Suprapubic skin (tissue), 4 donors: ENCODE data around the gene GOLGA8H. TPM values are rescaled to one million over a fixed set of nuclear protein-coding genes. Genes with fewer than 3 reads are reported as not detected.
"Not testable (repeated sequence)": the region's sequence is repeated elsewhere in the genome, so short reads cannot be mapped to it uniquely, and the experiment has no call there.

ENCODE experiments used
- DNase-seq, 2 donors: peaks; one replicate each; pipeline ENCODE4 v3.0.0-alpha.2; 2019; ENCODE audit warnings: low spot score in 2 of 2
- H3K27ac ChIP-seq: fragments of 200-600 bp; sonication (generic); one replicate; pipeline ENCODE4 v1.5.1; 2019
- H3K27me3 ChIP-seq: fragments of 200-600 bp; sonication (generic); one replicate; pipeline ENCODE4 v1.5.1; 2019
- H3K36me3 ChIP-seq: fragments of 200-600 bp; sonication (generic); one replicate; pipeline ENCODE4 v1.5.1; 2019
- H3K4me1 ChIP-seq: fragments of 200-600 bp; sonication (generic); one replicate; pipeline ENCODE4 v1.5.1; 2019
- H3K4me3 ChIP-seq: fragments of 200-600 bp; sonication (generic); one replicate; pipeline ENCODE4 v1.5.1; 2019; ENCODE audit warnings: mild to moderate bottlenecking
- H3K9me3 ChIP-seq: fragments of 200-600 bp; sonication (generic); one replicate; pipeline ENCODE4 v1.5.1; 2019
- EP300 ChIP-seq: sonication (generic); formaldehyde crosslinking; IDR thresholded peaks from one replicate; pipeline ENCODE4 v1.6.1; 2017; ENCODE audit warnings: antibody characterized with exemption
- POLR2A ChIP-seq, 2 donors: fragments of 450-650 bp; IDR thresholded peaks; one replicate each; pipeline ENCODE4 v1.6.1; 2017; ENCODE audit warnings: antibody characterized with exemption in 2 of 2, mild to moderate bottlenecking in 2 of 2, moderate library complexity in 2 of 2
- POLR2AphosphoS5 ChIP-seq, 3 donors: sonication (generic); formaldehyde crosslinking; IDR thresholded peaks; one replicate each; pipeline ENCODE4 v1.6.1; 2017; ENCODE audit warnings: antibody characterized with exemption in 3 of 3
- WGBS: methylation state at CpG from one replicate; pipeline ENCODE4 v1.1.5; 2018; 5-methylcytosine and 5-hydroxymethylcytosine counted together
- total RNA-seq, 4 donors: library from RNA; depleted of rRNA; stranded (reverse); fragments of >200 nt; gene quantifications; one replicate each; pipeline ENCODE4 v1.1.0, GENCODE V29; 2016
- TF ChIP-seq, protein P1 (sequence below), 2 donors: fragments of 200-600 bp in 1 of 2; fragments of 450-650 bp in 1 of 2; sonication (generic) in 1 of 2; IDR thresholded peaks; one replicate each; pipeline ENCODE4 v1.5.1; 2016 to 2019; ENCODE audit warnings: antibody characterized with exemption in 2 of 2, mild to moderate bottlenecking in 1 of 2, moderate library complexity in 1 of 2

Gene GOLGA8H
- total RNA-seq, 4 donors from 2014 or later = 0.64 TPM; not detected in 3

DNA sequence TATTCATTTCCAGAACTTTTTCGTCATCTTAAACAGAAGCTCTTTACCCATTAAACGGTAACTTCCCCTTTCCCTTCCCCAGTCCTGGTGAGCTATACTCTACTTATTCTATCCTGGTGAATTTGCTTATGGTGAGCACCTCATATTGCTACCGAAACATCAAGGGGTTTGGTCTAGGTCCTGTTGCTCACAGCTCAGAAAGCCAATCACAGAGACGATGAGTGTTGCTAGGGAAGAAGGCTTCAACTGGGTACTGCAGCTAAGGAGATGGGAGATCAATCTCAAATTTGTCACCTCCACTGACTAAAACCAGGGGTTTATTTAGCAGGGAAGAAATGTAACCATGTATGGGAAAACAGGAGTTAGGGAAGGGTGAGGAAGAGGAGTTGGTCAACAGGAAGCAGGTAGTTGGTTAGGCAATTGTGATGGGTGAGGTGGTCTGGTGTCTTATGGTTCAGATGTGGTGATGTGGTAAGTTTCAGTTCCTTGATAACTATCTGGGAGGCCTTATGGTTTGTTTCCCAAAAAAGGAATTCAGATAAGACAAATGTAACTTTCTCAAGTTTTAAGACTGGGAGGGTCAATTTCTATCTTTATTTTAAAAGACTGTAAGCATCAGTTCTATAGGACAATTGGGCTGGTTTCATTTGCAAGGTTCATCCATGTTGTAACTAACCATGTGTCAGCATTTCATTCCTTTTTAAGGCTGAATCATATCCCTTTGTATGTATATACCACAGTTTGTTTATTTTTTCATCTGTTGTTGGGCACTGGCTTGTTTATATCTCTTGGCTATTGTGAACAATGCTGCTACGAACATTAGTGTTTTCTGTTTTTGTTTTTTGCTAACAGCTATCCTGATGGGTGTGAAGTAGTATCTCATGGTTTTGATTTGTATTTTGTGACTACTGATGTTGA lies 46.4 kb downstream of the GOLGA8H start:
- H3K36me3 ChIP-seq = no peaks in the 10 kb centered on the region
- WGBS = 88% methylated on average over 5 of the region's 5 CpGs
- no peak overlapping the region for H3K27ac ChIP-seq
- TF ChIP-seq POLR2AphosphoS5 (IDR thresholded peaks at IDR 0.05) (no peak), POLR2A (IDR thresholded peaks at IDR 0.05) (no peak), EP300 (no peak)
- TF ChIP-seq, protein P1, sequence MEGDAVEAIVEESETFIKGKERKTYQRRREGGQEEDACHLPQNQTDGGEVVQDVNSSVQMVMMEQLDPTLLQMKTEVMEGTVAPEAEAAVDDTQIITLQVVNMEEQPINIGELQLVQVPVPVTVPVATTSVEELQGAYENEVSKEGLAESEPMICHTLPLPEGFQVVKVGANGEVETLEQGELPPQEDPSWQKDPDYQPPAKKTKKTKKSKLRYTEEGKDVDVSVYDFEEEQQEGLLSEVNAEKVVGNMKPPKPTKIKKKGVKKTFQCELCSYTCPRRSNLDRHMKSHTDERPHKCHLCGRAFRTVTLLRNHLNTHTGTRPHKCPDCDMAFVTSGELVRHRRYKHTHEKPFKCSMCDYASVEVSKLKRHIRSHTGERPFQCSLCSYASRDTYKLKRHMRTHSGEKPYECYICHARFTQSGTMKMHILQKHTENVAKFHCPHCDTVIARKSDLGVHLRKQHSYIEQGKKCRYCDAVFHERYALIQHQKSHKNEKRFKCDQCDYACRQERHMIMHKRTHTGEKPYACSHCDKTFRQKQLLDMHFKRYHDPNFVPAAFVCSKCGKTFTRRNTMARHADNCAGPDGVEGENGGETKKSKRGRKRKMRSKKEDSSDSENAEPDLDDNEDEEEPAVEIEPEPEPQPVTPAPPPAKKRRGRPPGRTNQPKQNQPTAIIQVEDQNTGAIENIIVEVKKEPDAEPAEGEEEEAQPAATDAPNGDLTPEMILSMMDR (IDR thresholded peaks at IDR 0.05) = no peak
- H3K4me3 ChIP-seq = no peak overlapping the region
- H3K4me1 ChIP-seq = no peaks in the 10 kb centered on the region
- H3K9me3 ChIP-seq = no peaks in the 10 kb centered on the region
- no peaks in the 10 kb centered on the region for H3K27me3 ChIP-seq
- no peak for DNase-seq

DNA sequence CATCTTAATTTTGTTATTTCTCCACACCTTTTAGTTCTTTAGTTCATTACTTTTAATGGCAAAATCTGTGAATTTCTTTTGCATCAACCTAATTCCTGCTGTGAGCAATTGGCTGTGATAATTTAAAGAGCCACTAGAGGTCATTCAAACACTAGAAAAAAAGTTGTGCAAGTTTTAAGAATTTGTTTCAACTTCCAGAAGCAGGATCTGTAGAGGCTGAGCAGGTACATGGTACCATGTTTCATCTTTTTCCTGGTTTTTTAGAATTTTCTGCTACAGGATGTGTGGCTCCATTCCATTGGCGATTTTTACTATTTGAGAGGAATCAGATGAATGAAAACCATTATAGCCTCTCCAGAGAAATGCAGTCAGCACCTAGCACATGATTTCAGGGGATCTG lies 57.3 kb downstream of the GOLGA8H start:
- WGBS = 83% methylated on average over 1 of the region's 1 CpG
- not testable (repeated sequence) for H3K9me3 ChIP-seq, H3K36me3 ChIP-seq, H3K4me1 ChIP-seq, H3K4me3 ChIP-seq, DNase-seq, H3K27ac ChIP-seq, H3K27me3 ChIP-seq
- TF ChIP-seq, protein P1 (IDR thresholded peaks at IDR 0.05) = peak; percentile 25 to 30

Other genes starting within 250 kb of the GOLGA8H start
- 1 to 10 TPM in 1 of 4 donors, under 1 TPM in 1, not detected in 2; 0.42 to 1.7 TPM for gene CHRFAM7A, start 210.5 kb upstream of the GOLGA8H start, total RNA-seq
- 10 to 100 TPM in 1 of 4 donors, 1 to 10 TPM in 2, not detected in 1; 1.9 to 11.9 (median 3.0) TPM for gene GOLGA8R, start 189.8 kb upstream of the GOLGA8H start, total RNA-seq
- gene GOLGA8Q, start 52.0 kb upstream of the GOLGA8H start, total RNA-seq = 1 to 10 TPM in 2 of 4 donors, not detected in 2; 2.0 to 4.5 TPM